ENCODE data around the gene CCDC17.
"Not testable (repeated sequence)": the region's sequence is repeated elsewhere in the genome, so short reads cannot be mapped to it uniquely, and the experiment has no call there.

Gene CCDC17

DNA sequence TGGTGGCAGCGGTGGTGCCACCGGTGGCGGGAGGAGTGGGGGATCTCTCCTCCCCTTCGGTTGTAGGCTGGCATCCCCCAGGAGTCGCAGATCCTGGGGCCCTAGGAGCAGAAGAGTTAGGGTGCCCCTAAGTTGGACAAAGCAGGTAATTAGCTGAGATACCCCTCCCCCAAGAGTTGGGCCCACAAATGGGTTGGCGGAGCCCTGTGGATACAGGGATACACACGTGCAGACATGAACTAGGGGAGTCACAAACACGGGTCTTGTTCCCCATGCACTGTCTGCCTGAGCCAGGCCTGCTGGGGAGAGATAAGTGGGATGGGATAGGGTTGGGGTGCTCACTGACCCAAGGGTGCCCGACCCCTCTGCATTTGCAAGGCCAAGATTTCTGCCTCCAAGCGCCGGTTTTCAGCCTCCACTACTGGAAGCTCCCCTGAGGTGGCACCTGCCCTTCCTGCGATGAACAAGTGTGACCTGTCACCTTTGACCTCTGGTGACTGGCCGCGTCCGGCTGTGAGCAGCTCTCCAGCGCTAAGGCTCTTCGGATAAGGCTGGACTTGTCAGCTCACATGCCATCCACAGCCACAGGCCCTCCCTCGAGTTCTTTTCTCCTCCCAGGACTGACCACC, 1.8 kb downstream of the CCDC17 start:
- no peak for DNase-seq

DNA sequence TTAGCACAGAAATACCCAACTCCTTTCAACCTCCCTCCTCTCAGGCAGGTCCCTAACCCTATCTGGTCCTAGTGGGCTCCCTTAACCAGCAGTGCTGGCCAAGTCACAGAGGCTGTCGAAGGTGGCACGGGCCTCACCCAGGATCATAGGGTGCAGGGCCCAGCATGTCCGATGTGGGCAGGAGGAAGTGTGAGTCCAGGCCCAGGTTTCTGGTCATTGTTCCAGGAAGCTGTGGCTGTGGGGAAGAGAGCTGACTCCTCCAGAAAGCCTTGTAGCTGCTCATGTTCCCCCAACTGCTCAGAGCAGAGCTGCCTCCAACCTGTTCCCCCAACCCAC, 2.4 kb downstream of the CCDC17 start:
- no peak for DNase-seq

DNA sequence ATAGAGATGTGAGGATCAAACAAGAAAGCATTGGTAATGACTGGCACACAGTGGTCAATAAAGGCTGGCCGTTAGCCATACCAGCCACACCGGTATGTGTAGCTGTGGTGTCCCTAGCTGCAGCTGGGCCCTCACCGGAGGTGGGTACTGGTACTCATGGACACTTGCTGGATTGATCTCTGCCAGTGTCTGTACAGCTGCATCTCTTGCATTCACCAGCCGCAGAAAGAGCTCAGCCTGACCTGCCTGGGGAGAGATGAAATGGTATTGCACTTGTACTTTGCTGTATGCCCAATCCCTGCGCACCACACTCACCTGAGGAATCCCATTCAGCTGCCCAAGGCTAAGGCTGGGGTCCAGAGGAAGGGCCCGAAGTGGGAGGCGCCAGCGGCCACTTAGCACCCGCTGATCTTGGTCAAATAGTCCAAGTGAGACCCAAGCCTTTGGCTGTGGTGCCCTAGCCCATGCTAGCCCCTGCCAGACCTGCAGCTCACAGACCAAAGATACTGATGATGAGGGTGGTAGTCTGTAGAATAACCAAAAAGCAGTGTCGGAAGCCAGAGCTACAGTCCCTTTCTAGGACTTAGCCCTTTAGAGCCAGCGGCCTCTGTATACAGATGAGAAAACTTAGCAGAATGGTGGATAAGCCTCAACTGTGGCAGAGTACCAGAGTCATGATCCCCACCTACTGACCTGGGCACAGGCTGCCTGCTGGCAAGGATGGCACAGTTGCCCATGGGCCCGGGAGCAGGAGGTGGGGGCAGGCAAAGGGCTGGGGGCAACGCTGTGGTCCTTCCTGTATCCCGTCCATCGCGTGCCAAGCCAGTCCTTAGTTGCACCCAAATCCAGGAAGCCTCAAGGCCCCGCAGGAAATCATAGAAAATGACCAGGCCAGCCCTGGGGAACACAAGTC, 3.0 kb downstream of the CCDC17 start:
- no peak for DNase-seq

DNA sequence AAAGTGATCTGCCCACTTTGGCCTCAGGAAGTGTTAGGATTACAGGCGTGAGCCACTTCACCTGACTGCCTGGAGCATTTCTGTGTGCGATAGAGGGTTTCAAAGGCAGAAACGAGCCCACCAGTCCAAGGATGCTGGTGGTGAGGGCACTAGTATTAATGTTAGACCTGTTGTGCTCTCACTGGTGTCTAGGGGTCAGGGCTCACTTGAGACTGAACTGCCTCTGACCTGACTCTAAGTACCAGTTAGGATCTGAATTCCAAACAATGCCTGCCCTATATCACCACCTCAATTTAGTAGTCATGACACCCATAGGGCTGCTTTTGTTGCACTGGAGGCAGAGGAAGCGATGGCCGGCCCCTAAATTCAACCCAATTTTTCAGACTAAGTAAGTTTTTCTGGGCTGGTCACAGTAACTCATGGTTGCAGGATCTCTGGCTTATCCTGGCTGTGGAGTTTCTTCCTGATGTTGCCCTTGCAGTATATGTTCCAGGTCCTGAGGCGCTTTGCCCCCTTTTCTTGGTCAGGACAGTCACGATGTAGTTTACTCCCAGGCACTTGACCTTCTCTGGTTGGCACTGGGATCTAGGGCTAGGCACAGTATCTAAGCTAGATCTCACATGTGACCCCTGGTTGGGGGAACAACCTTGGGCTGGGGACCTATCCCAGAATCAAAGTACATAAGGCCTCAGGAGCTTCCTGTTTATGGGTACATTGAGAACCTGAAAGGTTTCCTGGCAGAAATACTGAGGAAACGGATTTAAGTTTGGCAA, 4.5 kb downstream of the CCDC17 start:
- no peak for DNase-seq

DNA sequence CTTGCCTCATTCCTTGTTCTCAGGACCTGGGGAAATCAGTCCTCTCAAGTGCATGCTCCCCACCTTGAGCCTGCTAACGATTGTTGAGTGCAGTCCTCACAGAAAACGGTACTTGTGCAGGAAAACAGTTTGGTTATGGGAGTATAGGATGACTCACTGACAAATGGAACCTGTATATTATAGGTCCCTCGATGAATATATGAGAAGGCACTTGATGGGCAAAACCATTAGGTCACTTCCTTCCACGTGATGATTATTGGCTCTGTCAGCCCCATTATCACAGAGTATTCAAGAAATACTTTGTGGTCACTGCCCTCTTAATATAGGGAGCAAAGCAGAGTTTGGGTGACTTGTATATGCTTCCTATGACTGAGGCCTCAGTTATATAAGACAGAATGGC, 6.2 kb downstream of the CCDC17 start:
- no peak for DNase-seq

DNA sequence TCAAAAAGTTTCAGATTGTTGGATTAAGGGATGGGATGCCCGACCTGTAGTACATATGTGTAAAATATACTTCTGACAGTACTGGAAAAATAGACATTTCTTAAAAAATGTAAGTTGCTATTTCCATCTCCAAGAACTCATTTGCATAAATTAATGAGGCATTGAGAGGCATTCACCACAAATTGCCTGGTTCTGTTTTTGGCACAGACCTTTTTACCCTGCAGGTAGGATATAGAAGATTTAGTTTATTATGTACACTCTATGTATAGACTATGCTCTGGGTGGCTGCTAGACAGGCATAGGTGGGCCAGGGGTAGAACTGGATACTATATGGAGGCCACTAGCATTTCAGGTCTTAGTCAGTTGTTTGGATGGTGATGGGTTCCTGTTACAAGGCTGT, 8.0 kb downstream of the CCDC17 start:
- DNase-seq = no peak

DNA sequence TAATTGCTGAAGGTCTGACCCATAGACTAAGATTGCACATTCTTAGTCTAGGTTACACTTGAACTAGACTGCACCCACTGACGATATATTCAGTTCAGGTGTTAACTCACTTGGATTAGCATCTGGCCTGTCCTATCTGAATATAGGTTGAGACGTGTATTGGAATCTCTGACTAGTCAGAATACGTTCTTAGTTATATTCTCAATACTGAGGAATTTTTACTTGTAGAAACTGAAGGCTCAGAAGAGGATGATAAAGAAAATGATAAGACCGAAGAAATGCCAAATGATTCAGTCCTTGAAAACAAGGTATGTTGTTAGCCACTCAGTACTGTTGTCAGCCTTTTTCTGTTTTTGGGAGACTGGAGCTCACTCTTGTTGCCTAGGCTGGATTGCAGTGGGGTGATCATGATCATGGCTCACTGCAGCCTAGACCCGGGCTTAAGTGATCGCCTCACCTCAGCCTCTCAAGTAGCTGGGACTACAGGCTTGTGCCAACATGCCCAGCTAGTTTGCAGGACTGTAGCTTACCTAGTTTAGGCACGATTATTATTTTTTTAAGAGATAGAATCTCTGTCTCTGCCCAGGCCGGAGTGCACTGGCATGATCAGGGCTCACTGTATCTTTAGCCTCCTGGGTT, 10.8 kb downstream of the CCDC17 start:
- no peak for DNase-seq

DNA sequence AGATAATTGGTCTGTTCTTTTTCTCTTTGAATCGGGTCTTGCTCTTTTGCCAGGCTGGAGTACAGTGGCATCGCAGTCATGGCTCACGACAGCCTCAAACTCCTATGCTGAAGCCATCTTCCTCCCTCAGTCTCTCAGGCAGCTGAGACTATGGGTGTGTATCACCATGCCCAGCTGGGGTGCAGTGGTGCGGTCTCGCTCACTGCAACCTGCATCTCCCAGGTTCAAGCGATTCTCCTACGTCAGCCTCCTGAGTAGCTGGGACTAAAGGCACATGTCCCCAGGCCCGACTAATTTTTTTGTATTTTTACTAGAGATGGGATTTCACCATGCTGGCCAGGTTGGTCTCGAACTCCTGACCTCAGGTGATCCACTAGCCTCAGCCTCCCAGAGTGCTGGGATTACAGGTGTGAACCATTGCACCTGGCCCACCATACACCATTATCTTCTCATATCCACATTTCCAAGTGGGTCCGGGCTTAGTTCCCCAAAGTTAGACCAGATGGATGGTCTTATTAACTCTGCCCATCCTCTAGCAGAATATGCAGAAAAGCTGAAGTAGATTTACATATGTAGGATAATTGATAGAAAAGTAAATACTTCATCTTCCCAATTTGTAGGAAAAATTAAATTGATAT, 13.1 kb downstream of the CCDC17 start:
- DNase-seq = no peak

DNA sequence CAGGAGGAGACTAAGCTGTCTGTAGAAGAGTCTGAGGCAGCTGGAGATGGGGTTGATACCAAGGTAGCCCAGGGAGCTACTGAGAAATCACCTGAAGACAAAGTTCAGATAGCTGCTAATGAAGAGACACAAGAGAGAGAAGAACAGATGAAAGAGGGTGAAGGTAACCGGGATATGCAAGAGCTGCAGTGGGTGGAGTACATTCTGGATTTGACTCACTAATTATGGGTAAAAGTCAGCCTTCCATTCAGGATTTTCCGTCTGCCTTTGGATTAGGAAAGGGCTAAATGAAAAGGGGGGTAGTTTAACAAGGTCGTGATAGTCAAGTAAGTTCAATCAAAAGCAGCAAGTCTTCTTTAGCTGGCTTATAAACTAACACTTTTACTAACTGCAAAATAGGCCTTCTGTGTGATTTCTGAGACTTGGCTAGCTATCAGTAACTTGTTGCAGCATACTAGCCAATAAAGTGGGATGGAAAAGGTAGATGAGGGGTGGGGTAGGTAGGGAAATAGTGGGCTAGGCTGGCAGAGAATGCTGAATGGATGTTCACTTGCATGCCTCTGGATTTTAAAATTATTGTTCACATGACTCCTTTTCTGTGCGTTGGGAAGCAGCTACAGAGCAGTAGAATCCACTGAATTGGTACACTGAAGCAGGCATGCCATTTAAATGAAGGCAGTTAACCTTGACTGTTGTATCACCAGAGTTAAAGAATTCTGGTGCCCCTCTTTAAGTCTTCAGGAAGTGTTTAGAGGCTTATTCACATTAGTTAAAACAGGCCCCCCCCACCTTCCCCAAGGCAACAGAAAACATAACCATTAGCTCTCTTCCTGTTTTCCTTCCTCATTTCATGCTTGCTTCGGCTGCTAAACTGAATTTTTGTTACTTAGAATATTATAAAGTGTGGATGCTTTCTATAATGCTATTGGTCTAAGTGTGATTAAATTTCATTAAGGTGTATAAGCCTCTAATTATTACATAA, 15.4 kb downstream of the CCDC17 start:
- DNase-seq = no peak

DNA sequence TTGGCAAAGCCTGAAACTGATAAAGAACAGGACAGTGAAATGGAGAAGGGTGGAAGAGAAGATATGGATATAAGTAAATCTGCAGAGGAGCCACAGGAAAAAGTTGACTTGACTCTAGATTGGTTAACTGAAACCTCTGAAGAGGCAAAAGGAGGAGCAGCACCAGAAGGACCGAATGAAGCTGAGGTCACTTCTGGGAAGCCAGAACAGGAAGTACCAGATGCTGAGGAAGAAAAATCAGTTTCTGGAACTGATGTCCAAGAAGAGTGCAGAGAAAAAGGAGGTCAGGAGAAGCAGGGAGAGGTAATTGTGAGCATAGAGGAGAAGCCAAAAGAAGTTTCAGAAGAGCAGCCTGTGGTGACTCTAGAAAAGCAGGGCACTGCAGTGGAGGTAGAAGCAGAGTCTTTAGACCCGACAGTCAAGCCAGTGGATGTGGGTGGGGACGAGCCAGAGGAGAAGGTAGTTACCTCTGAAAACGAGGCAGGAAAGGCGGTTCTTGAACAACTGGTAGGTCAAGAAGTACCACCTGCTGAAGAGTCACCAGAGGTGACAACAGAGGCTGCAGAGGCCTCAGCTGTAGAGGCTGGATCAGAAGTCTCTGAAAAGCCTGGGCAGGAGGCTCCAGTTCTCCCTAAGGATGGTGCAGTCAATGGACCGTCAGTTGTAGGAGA, 16.3 kb downstream of the CCDC17 start:
- no peak for DNase-seq

DNA sequence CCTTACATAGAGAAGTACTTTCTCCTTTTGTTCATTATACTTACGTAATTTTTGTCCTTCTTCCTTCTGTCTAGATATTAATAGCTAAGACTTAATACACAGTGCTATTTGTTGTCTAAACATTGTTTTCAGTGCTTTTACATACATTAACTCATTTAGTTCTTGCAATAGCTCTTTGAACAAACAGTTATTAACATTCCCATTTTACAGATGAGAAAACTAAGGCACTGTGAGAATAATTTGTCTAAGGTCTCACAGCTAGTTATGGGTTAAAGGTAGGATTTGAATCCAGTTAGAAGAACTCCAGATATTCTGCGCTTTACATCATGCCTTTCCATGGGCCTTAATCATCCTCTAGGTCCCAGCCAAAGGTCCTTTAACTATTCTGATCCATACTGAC, 19.6 kb downstream of the CCDC17 start:
- no peak for DNase-seq

DNA sequence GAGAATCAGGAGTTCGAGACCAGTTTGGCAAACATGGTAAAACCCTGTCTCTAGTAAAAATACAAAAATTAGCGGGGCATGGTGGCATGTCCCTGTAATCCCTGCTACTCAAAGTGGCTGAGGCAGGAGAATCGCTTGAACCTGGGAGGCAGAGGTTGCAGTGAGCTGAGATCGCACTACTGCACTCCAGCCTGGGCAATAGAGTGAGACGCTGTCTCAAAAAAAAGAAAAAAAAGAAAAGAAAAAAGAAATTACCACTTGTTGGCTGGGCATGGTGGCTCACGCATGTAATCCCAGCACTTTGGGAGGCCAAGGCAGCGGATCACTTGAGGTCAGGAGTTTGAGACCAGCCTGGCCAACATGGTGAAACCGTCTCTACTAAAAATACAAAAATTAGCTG, 27.1 kb downstream of the CCDC17 start:
- not testable (repeated sequence) for DNase-seq

DNA sequence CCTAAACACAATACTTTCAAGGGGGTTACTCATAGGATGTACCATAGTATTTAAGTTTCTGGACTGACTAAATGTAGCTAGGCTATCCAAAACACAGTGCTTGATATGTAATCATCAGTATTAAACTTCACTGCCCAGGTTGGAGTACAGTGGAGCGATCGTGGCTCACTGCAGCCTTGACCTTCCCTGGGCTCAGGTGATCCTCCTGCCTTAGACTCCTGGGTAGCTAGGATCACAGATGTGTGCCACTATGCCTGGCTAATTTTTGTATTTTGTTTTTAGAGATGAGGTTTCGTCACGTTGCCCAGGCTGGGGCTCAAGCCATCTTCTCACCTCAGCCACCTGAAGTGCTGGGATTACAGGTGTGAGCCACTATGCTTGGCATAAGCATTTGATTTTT, 29.4 kb downstream of the CCDC17 start:
- DNase-seq = no peak

DNA sequence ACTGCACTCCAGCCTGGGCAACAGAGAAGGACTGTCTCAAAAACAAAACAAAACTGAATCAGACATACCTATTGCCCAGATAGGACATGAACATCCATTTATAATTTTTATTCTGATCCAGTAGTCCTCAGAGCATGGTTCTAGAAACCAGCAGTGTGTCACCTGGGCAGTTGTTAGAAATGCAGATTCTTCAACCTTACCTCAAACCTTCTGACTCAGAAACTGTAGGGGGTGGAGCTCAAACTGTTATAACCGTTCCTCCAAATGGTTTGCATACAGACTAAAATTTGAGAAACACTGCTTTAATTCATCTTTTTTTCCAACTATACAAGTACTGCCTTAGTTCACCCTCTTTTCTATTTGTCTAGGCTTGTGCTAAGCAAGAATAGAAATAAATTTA, 34.0 kb downstream of the CCDC17 start:
- DNase-seq = no peak

DNA sequence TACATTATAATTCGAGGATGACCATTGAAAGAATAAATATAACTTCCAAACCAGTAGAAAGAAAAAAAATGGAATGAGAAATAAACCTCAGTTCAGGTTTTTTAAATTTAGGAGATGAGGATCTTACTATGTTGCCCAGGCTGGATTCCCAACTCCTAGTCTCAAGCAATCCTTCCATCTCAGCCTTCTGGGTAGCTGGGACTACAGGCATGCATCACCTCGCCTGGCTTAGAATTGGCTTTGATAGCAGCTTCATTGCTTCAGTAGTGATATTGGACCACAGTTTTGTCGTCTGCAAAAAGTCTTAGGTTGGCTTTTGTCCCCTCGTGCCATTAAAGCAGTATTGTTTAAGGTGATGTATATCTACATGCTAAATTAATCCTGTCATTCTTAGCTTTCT, 37.1 kb downstream of the CCDC17 start:
- DNase-seq = no peak

DNA sequence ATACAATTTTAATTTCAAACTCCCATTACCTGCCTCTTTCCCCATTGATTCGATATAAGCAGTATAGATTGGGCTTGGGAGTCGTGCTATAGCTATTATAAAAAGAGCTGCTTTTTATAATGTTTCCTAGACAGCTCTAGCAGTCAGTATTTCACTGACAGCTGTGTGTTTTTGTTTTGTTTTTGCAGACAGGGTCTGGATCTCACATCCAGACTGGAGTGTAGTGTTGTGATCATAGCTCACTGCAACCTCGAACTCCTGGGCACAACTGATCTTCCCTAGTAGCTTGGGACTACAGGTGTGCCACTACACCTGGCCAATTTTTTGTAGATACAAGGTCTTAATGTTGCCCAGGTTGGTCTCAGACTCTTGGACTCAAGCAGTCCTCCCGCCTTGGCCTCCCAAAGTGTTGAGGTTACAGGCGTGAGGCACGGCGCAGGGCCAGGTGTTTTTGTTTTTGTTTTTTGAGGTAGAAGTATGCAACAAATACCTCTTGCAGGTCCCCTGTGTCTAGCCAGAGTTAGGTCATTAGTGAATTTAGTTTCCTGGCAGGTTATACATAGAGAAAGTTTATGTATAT, 38.3 kb downstream of the CCDC17 start:
- DNase-seq = no peak

DNA sequence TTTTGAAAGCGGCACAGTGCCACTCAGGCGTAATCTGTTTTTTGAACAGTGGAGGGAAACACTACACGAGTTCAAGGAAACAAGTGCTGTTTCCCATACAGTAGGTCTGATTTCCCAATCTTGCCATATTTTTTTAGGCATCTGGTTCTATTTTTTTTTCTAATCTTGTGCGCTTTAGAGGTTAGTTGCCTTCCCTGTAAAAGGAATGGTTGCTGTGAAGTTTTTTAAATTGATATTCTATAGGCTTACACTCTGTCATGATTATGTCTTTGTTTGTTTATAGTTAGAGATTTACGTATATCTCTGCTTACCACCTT, 38.8 kb downstream of the CCDC17 start:
- DNase-seq = no peak

DNA sequence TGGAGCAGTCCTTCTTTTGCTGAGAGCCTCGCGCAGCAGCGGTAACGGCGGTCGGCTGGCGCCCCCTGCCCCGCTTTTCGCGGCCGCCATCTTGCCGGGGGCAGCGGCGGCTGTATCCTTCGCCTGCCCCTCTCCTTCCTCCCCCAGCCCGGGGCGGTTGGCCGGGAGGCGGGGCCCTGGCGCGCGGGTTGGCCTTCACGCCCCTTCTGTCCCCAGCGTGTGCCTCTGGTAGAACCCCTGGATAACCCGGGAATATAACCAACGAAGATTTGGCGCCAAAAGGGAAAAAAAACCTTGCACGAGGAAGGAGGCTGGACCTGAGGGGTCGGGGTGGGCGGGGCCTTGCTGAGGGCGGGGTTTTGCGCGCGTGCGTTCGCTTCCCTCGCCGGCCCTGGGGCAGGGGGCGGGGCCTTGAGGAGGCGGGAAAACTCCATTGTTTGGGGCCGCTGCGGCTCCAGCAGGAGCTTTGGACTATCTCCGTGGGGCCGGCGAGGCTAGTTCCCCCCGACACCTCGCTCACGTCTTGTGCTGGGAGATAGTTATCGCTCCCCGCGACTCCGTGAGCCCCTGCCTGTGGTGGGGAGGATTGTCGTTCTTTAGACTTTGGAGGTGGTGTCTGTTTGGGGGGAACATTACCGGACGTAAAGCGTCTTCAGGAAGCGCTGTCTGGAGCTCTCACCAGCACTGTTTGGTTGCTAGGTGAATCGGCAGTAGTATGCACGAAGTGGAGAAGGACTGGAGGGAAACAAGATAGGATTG, 39.3 kb downstream of the CCDC17 start:
- peak in 55 of 56 donors; percentile 36 to 90 (median 77) for DNase-seq
